CD4-positive, alpha-beta T cell treated with Interleukin-10 for 1 hour (primary cell): Measurements from ENCODE around the gene TAF7L.
"Not testable (repeated sequence)": the region's sequence is repeated elsewhere in the genome, so short reads cannot be mapped to it uniquely, and the experiment has no call there.

ENCODE experiments used
- DNase-seq: peaks from one replicate; pipeline ENCODE4 v3.0.0-alpha.2; 2020

TAF7L gene, protein sequence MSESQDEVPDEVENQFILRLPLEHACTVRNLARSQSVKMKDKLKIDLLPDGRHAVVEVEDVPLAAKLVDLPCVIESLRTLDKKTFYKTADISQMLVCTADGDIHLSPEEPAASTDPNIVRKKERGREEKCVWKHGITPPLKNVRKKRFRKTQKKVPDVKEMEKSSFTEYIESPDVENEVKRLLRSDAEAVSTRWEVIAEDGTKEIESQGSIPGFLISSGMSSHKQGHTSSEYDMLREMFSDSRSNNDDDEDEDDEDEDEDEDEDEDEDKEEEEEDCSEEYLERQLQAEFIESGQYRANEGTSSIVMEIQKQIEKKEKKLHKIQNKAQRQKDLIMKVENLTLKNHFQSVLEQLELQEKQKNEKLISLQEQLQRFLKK

DNA sequence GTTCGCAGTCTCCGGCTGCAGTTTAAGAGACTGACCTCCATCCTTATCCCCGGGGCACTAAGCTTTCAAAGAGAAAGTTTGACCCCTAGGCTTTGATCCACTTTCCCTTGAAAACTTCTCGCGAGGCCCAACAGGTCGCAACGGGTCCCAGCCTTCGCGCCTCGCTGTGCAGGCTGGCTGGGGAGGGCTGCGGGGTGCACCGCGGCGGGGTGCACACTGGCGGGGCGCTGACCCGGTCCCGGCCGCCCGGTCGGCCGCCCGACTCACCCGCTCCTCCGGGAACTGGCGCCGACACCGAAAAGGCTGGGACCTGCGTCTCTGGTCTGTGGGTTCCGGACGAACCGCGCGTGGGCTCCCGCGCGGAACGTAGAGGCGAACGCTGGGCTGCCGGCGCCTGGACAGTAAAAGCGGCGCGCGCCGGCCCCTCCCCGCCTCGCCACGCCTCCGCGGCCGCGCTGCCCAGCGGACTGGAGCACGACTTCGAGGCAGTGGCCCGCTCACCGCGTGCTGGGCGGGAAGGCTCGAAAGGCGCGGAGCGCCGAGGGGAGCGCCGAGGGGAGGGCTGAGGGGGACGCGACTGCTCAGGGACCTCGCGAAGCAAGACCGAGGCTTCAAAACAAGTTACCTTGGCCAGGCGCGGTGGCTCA, at the start of gene TAF7L:
TSS of gene TAF7L (minus strand) at position 378 of the 647 bp plus-strand sequence. CDS start 3,791 bp downstream, outside the sequence.
- DNase-seq, result no peak

GRCh38 chrX:101337776-101338271, 46.7 kb upstream of the TAF7L start:
- DNase-seq, result no peak

DNA sequence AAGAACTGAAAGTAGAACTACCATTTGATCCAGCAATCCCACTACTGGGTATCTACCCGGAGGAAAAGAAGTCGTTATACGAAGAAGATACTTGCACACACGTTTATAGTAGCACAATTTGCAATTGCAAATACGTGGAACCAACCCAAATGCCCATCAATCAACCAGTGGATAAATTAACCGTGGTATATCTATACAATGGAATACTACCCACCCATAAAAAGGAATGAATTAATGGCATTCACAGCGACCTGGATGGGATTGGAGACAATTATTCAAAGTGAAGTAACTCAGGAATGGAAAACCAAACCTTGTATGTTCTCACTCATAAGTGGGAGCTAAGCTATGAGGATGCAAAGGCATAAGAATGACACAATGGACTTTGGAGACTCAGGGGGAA, 43.2 kb upstream of the TAF7L start:
- DNase-seq, result not testable (repeated sequence)

GRCh38 chrX:101326600-101326999, 35.5 kb upstream of the TAF7L start:
- DNase-seq, result not testable (repeated sequence)

DNA sequence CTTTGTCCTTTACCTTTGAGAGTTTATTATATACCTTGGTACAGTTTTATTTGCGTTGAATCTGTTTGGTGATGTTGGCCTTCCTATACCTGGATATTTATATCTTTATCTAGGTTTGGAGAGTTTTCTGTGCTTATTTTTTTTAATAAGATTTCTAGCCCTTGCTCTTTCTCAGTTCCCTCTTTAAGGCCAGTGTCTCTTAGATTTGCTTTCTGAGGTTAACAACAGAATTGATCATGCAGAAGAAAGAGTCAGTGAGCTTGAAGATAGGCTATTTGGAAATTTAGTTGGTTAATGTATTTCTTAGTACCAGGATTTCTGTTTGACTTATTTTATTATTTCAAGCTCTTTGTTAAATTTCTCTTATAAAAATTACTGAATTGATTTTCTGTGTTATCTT, 12.7 kb upstream of the TAF7L start:
- DNase-seq, result no peak

GRCh38 chrX:101295603-101296002, 4.5 kb upstream of the TAF7L start:
- not testable (repeated sequence) for DNase-seq

- DNase-seq, result peak; percentile 36
These were observed 3.7 kb downstream of the TAF7L start for GRCh38 chrX:101287402-101287801.

DNA sequence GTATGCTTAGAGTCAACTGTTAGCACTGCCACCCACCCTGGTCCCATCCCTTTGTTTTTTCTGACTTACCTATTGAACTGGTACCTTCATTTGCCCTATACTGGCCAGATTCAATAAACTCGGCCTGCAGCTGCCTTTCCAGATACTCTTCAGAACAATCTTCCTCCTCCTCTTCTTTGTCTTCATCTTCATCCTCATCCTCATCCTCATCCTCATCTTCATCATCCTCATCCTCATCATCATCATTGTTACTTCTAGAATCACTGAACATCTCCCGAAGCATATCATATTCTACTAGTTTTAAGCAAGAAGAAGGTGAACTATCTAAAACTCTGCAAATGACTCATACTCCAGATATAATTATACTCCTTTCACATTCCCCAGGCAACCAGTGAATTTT, 14.9 kb downstream of the TAF7L start:
- no peak for DNase-seq

GRCh38 chrX:101274198-101274597, 16.9 kb downstream of the TAF7L start:
- no peak for DNase-seq

GRCh38 chrX:101265869-101266428, 25.2 kb downstream of the TAF7L start:
- no peak for DNase-seq

GRCh38 chrX:101263766-101264165, 27.4 kb downstream of the TAF7L start:
- no peak for DNase-seq

GRCh38 chrX:101262590-101262989, 28.5 kb downstream of the TAF7L start:
- DNase-seq, result no peak

- no peak for DNase-seq
These were observed 30.7 kb downstream of the TAF7L start for GRCh38 chrX:101260435-101260834.

DNA sequence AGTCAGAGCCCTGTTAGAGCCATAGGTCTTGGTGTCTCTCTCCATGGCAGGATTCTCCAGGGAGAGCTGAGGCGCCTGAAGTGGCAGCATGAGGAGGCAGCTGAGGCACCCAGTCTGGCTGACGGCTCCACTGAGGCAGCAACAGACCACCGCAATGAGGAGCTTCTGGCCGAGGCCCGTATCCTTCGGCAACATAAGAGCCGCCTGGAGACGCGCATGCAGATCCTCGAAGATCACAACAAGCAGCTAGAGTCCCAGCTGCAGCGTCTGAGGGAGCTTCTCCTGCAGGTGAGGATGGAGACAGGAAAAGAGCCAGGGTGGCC, 32.9 kb downstream of the TAF7L start:
- no peak for DNase-seq

DNA sequence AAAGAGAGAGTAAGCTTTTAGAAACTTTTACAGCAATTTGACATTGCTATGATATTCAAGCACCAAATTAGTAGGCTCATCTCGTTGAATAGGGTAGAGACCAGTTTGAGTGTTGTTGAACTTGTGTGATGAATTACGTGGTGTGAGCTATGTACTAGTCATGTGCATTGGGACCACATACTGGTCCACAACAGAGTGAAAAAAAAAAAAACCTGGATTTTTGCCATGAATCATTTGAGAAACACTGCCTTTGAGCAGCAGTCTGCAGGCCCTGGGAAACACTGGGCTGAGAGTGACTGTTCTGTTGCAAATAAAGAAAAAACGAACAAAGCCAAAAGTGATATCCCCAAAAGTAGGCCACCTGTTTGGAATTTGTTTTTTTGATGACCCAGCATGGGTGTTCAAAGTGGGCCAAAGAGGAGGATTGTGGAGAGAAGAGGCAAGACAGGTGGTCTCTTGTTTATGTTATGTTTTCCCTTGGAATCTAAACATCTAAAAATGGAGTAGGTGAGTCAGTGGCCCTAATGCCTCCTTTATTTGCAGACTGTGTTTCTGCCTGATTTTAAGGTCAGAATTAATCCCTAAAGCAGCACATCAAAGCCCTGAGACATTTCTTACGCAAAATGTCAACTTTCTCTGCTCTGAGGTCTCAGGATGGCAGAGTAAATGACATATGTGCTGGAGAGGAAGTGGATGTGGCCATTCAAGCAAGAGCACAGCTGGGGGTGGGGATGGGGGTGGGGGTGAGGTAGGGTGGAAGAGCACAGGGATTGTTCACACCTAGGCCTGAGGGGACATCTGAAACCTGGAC, 33.5 kb downstream of the TAF7L start:
- DNase-seq, result no peak

GRCh38 chrX:101252634-101253033, 38.5 kb downstream of the TAF7L start:
- no peak for DNase-seq

GRCh38 chrX:101241531-101241930, 49.6 kb downstream of the TAF7L start:
- no peak for DNase-seq

DNA sequence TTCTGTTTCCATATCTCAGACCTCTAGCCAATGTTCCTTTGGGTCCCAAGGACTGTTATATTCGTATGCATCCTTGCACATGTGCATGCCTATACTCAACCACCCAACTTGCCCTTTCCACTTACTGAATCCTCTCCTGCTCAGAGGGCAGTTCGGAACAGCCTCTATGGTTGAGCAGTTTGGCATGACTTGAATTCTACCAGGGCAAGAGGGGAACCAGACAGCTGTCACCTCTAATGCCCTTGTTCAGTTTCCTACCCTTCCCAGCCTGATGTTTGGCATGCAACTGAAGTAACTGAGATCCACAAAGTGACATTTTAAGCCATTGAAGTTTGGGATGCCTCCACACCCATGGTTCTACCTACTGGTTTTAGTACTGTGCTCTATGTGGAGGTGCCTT, 54.1 kb downstream of the TAF7L start:
- no peak for DNase-seq

- no peak for DNase-seq
These were observed 58.8 kb downstream of the TAF7L start for GRCh38 chrX:101232316-101232715.

- no peak for DNase-seq
These were observed 60.1 kb downstream of the TAF7L start for GRCh38 chrX:101231080-101231479.

DNA sequence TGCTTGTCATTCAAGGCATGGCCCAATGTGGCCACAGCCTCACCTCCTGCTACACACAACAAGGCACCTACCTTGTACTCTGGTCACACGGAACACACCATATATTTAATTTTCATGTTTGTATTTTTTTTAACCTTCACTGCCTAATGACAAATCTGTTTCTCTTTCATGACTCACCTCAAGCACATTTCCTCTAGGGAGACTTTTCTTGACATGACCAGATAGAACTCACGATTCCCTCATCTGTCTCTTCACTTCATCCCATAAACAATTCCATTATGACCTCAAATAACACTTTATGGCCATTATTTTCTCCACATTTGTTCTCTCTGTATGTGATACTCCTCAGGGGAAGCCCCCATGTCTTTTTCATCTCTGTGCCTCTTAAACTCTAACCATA, 60.5 kb downstream of the TAF7L start:
- no peak for DNase-seq

- DNase-seq, result no peak
These were observed 62.0 kb downstream of the TAF7L start for GRCh38 chrX:101229170-101229569.

DNA sequence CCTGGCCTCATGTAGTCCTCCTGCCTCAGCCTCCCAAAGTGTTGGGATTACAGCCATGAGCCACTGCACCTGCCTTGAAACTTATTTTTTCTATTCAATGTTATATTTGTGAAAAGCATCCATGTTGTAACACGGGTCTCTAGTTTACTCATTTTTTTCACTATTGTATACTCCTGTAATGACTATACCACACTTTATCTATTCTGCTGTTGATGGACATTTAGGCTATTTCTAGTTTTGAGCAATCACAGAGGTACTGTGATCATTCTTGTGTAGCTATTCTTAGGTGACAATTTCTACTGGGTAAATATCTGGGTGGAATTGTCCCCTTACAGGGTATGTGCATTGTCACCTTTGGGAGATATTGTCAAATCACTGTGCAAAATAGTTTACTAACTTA, 67.9 kb downstream of the TAF7L start:
- no peak for DNase-seq
